IMR-90 (cell line): ENCODE measurements around the gene NT5C. TPM values are rescaled to one million over a fixed set of nuclear protein-coding genes. Genes with fewer than 3 reads are reported as not detected.

Experiments used
- ATAC-seq: fragments of 200-7000 bp; cut with Tn5 transposase; 2 replicates; pipeline ENCODE4 v1.9.1; 2020; ENCODE audit warnings: low read depth, mild to moderate bottlenecking, moderate library complexity
- BruUV-seq: library from RNA; stranded (reverse); fragments of 400-500 nt; replicated peaks from 2 replicates; lab custom pipeline; 2021; lab: Mats Ljungman, UMichigan
- CTCF ChIA-PET: fragments of 300-600 bp; formaldehyde crosslinking; extraction: SDS; loops from one replicate; lab custom pipeline; 2021; ENCODE audit warnings: antibody characterized with exemption; lab: Yijun Ruan, JAX
- POLR2A ChIA-PET: fragments of 300-600 bp; sonication (Branson Sonifier 250); formaldehyde crosslinking; loops from one replicate; lab custom pipeline; 2022; ENCODE audit warnings: antibody characterized with exemption; ENCODE audit not compliant: unreplicated experiment; lab: Charles Lee
- DNase-seq: peaks from one replicate; pipeline ENCODE4 v3.0.0; 2013
- H2AFZ ChIP-seq: replicated peaks from 2 replicates; pipeline ENCODE3; 2013; ENCODE audit warnings: low read length, mild to moderate bottlenecking; ENCODE audit not compliant: poor library complexity
- H2AK5ac ChIP-seq: 2 replicates; pipeline ENCODE4 v1.6.1; 2013; ENCODE audit warnings: low read depth, low read length, inconsistent platforms
- H2AK9ac ChIP-seq: replicated peaks from 2 replicates; pipeline ENCODE3; 2013; ENCODE audit warnings: mild to moderate bottlenecking, low read depth, low read length, moderate library complexity; ENCODE audit not compliant: poor library complexity
- H2BK120ac ChIP-seq: 2 replicates; pipeline ENCODE4 v1.6.1; 2013; ENCODE audit warnings: low read depth, low read length, inconsistent platforms
- H2BK15ac ChIP-seq: 3 replicates; pipeline ENCODE4 v1.6.1; 2013; ENCODE audit warnings: low read depth, low read length, inconsistent platforms
- H2BK20ac ChIP-seq: 2 replicates; pipeline ENCODE4 v1.6.1; 2013; ENCODE audit warnings: low read depth, mild to moderate bottlenecking, inconsistent platforms, low read length, moderate library complexity
- H2BK5ac ChIP-seq: 2 replicates; pipeline ENCODE4 v1.6.1; 2013; ENCODE audit warnings: mild to moderate bottlenecking, low read depth, low read length, inconsistent platforms; ENCODE audit not compliant: poor library complexity, severe bottlenecking
- H3K14ac ChIP-seq: replicated peaks from 2 replicates; pipeline ENCODE4 v1.6.1; 2013; ENCODE audit warnings: low read depth, low read length, inconsistent platforms
- H3K18ac ChIP-seq: 2 replicates; pipeline ENCODE4 v1.6.1; 2013; ENCODE audit warnings: low read depth, low read length, control low read depth
- H3K23ac ChIP-seq: 2 replicates; pipeline ENCODE4 v1.6.1; 2013; ENCODE audit warnings: low read depth, low read length, inconsistent platforms
- H3K27ac ChIP-seq: 2 replicates; pipeline ENCODE4 v1.5.1; 2013; ENCODE audit warnings: mild to moderate bottlenecking, control low read depth, low read length; ENCODE audit not compliant: insufficient read depth
- H3K27me3 ChIP-seq: 2 replicates; pipeline ENCODE4 v1.6.1; 2013; ENCODE audit warnings: low read length; ENCODE audit not compliant: control insufficient read depth, insufficient read depth
- H3K36me3 ChIP-seq: 2 replicates; pipeline ENCODE4 v1.6.1; 2013; ENCODE audit warnings: low read length, mixed read lengths; ENCODE audit not compliant: control insufficient read depth, insufficient read depth
- H3K4ac ChIP-seq: 2 replicates; pipeline ENCODE4 v1.6.1; 2013; ENCODE audit warnings: low read depth, low read length, inconsistent platforms
- H3K4me1 ChIP-seq: 2 replicates; pipeline ENCODE4 v1.6.1; 2013; ENCODE audit warnings: low read length, mixed read lengths; ENCODE audit not compliant: control insufficient read depth, insufficient read depth
- H3K4me2 ChIP-seq: 2 replicates; pipeline ENCODE4 v1.6.1; 2013; ENCODE audit warnings: low read depth, mild to moderate bottlenecking, control low read depth, low read length, moderate library complexity
- H3K4me3 ChIP-seq: 2 replicates; pipeline ENCODE4 v1.5.1; 2013; ENCODE audit warnings: low read depth, mild to moderate bottlenecking, control low read depth, low read length, moderate library complexity; ENCODE audit not compliant: insufficient read depth
- H3K56ac ChIP-seq: 2 replicates; pipeline ENCODE4 v1.6.1; 2013; ENCODE audit warnings: low read length, inconsistent platforms; ENCODE audit not compliant: insufficient read depth; ENCODE audit errors: extremely low read depth
- H3K79me1 ChIP-seq, 2 experiments: 2 replicates each; pipeline ENCODE4 v1.6.1; 2013; ENCODE audit warnings: low read length in 2 of 2, inconsistent platforms in 1 of 2, low read depth in 1 of 2
- H3K9ac ChIP-seq: 2 replicates; pipeline ENCODE4 v1.6.1; 2013; ENCODE audit warnings: low read depth, low read length, control low read depth
- H3K9me1 ChIP-seq: 2 replicates; pipeline ENCODE4 v1.6.1; 2013; ENCODE audit warnings: low read length, inconsistent platforms; ENCODE audit not compliant: insufficient read depth
- H3K9me3 ChIP-seq: 2 replicates; pipeline ENCODE4 v1.6.1; 2013; ENCODE audit warnings: low read length; ENCODE audit not compliant: control insufficient read depth, insufficient read depth
- H4K20me1 ChIP-seq: 2 replicates; pipeline ENCODE4 v1.6.1; 2013; ENCODE audit warnings: low read length, inconsistent platforms; ENCODE audit not compliant: insufficient read depth
- H4K5ac ChIP-seq: 2 replicates; pipeline ENCODE4 v1.6.1; 2013; ENCODE audit warnings: mild to moderate bottlenecking, low read depth, low read length, control low read depth
- H4K8ac ChIP-seq, 2 experiments: 2 replicates each; pipeline ENCODE4 v1.6.1; 2013; ENCODE audit warnings: low read depth in 2 of 2, low read length in 2 of 2, control low read depth in 1 of 2, inconsistent platforms in 1 of 2
- H4K91ac ChIP-seq: 2 replicates; pipeline ENCODE4 v1.6.1; 2013; ENCODE audit warnings: low read depth, low read length, inconsistent platforms; ENCODE audit not compliant: insufficient read depth
- BHLHE40 ChIP-seq: fragments of 150-350 bp; IDR thresholded peaks from 2 replicates; pipeline ENCODE4 v1.6.1; 2016; ENCODE audit warnings: mild to moderate bottlenecking, low read depth, low read length
- CEBPB ChIP-seq: IDR thresholded peaks from 2 replicates; pipeline ENCODE4 v1.6.1; 2012; ENCODE audit warnings: low read depth, low read length, improper control_type of control experiment
- CHD1 ChIP-seq: IDR thresholded peaks from 2 replicates; pipeline ENCODE4 v1.6.1; 2012; ENCODE audit warnings: low read depth, low read length, improper control_type of control experiment
- CTCF ChIP-seq: conservative IDR thresholded peaks from 2 replicates; pipeline ENCODE4 v1.5.1; 2012; ENCODE audit warnings: mild to moderate bottlenecking, low read depth, low read length, improper control_type of control experiment
- FOS ChIP-seq: fragments of 150-350 bp; IDR thresholded peaks from 2 replicates; pipeline ENCODE4 v1.6.1; 2016; ENCODE audit warnings: low read depth, low read length
- MAFK ChIP-seq: IDR thresholded peaks from 2 replicates; pipeline ENCODE4 v1.6.1; 2012; ENCODE audit warnings: low read depth, low read length, improper control_type of control experiment
- MAZ ChIP-seq: IDR thresholded peaks from 2 replicates; pipeline ENCODE4 v1.6.1; 2012; ENCODE audit warnings: low read depth, mild to moderate bottlenecking, low read length, improper control_type of control experiment, moderate library complexity, borderline replicate concordance
- MXI1 ChIP-seq: IDR thresholded peaks from 2 replicates; pipeline ENCODE4 v1.6.1; 2012; ENCODE audit warnings: low read depth, mild to moderate bottlenecking, low read length, moderate library complexity, borderline replicate concordance
- NFE2L2 ChIP-seq: fragments of 150-350 bp; IDR thresholded peaks from 2 replicates; pipeline ENCODE4 v1.6.1; 2016; ENCODE audit warnings: low read depth, mild to moderate bottlenecking, low read length
- POLR2A ChIP-seq: IDR thresholded peaks from 2 replicates; pipeline ENCODE4 v1.6.1; 2012; ENCODE audit warnings: mild to moderate bottlenecking, low read depth, low read length
- RAD21 ChIP-seq: IDR thresholded peaks from 2 replicates; pipeline ENCODE4 v1.6.1; 2012; ENCODE audit warnings: low read length, improper control_type of control experiment
- RCOR1 ChIP-seq: IDR thresholded peaks from 2 replicates; pipeline ENCODE4 v1.6.1; 2012; ENCODE audit warnings: mild to moderate bottlenecking, low read length, improper control_type of control experiment; ENCODE audit not compliant: insufficient replicate concordance
- RFX5 ChIP-seq: IDR thresholded peaks from 2 replicates; pipeline ENCODE4 v1.8.0; 2012; ENCODE audit warnings: low read depth, mild to moderate bottlenecking, low read length, moderate library complexity
- SMC3 ChIP-seq: fragments of 150-350 bp; IDR thresholded peaks from 2 replicates; pipeline ENCODE4 v1.6.1; 2016; ENCODE audit warnings: low read depth, mild to moderate bottlenecking, antibody characterized with exemption, low read length, moderate library complexity
- USF2 ChIP-seq: fragments of 150-350 bp; IDR thresholded peaks from 2 replicates; pipeline ENCODE4 v1.6.1; 2017; ENCODE audit warnings: mild to moderate bottlenecking, antibody characterized with exemption, low read length, low read depth
- WGBS, 2 experiments: methylation state at CpG; one replicate each; pipeline versions ENCODE4 v1.1.5 to v1.1.7; 2013; ENCODE audit warnings: missing lambda C conversion rate in 2 of 2; ENCODE audit not compliant: insufficient read length in 1 of 2; ENCODE audit errors: extremely low coverage in 2 of 2; 5-methylcytosine and 5-hydroxymethylcytosine counted together
- dilution Hi-C: fragments of 300-500 bp; cut with HindIII; formaldehyde crosslinking; loops from one replicate; pipeline ENCODE4 v1.14.3; 2018; ENCODE audit warnings: low sequenced_read_pairs; ENCODE audit not compliant: unreplicated experiment
- in situ Hi-C: fragments of 300-500 bp; cut with MboI; formaldehyde crosslinking; loops from 3 replicates; pipeline ENCODE4 v1.14.3; 2019; ENCODE audit warnings: low sequenced_read_pairs, inconsistent platforms, mixed read lengths
- intact Hi-C: fragments of 100-400 bp; cut with micrococcal nuclease; formaldehyde crosslinking; loops from 2 replicates; pipeline ENCODE4 v1.10.0; 2022
- polyA plus RNA-seq, 3 experiments: library from polyadenylated mRNA; depleted of rRNA; stranded (reverse); fragments of >200 nt; gene quantifications; 2 replicates each; pipeline ENCODE4 v1.2.3, GENCODE V29; 2012; ENCODE audit warnings: low replicate concordance in 1 of 3
- total RNA-seq: library from RNA; depleted of rRNA; stranded (reverse); fragments of >200 nt; gene quantifications from 2 replicates; pipeline ENCODE4 v1.2.3, GENCODE V29; 2012
- TF ChIP-seq, protein P1 (sequence below): fragments of 150-350 bp; IDR thresholded peaks from 2 replicates; pipeline ENCODE4 v1.6.1; 2016; ENCODE audit warnings: low read depth, mild to moderate bottlenecking, low read length, moderate library complexity, borderline replicate concordance

The NT5C gene
- total and polyA plus RNA-seq, 2 of the 4 experiments (the other 2 are of a cell fraction) = 24.0 to 44.6 TPM

- Histone ChIP-seq H3K23ac (no peak overlapping the region), H2AFZ (no peak overlapping the region), H3K4me3 (no peak overlapping the region), H3K4me1 (peaks cover 3% of the 10 kb centered on the region), H3K14ac (no peak overlapping the region), H4K20me1 (peaks cover 11% of the 10 kb centered on the region), H3K9me1 (peaks cover 9% of the 10 kb centered on the region; the same call in 1 of the 2 replicates), H2BK120ac (no peak overlapping the region), H2BK5ac (no peak overlapping the region), H2AK9ac (no peak overlapping the region), H3K9ac (no peak overlapping the region), H3K4me2 (no peak overlapping the region), H3K9me3 (no peaks in the 10 kb centered on the region), H2AK5ac (no peak overlapping the region), H2BK20ac (no peak overlapping the region), H3K56ac (no peak overlapping the region), H3K27me3 (no peaks in the 10 kb centered on the region), H4K91ac (no peak overlapping the region), H3K79me1 (peaks cover 3 to 35% of the 10 kb centered on the region in 2 experiments; a peak in 3 of 4 replicates), H3K18ac (no peak overlapping the region), H4K5ac (no peak overlapping the region), H2BK15ac (no peak overlapping the region), H3K4ac (no peak overlapping the region), H4K8ac (peak overlapping the region in 1 of 2 experiments; percentile 92; a peak in 2 of 4 replicates), H3K27ac (no peak overlapping the region), H3K36me3 (no peaks in the 10 kb centered on the region)
- POLR2A ChIA-PET = interaction anchor here (0.6 kb wide), 2 partner anchors 17 to 262 kb away, joined by 3 to 4 read pairs; no protein-coding TSS in a partner anchor
- intact Hi-C loops (no loop called here), in situ Hi-C loops (no loop called here), dilution Hi-C loops (no loop called here)
- DNase-seq (no peak), ATAC-seq (no peak)
- WGBS, 2 experiments = no CpG with 5 or more reads among the region's 3 CpGs
- CTCF ChIA-PET = no interaction called here
- BruUV-seq = no TSS peak
- no peak for TF ChIP-seq RFX5
- no peak for TF ChIP-seq USF2
- TF ChIP-seq CEBPB = no peak
- TF ChIP-seq RAD21 = no peak
- TF ChIP-seq NFE2L2 = no peak
- no peak for TF ChIP-seq MAFK
- no peak for TF ChIP-seq BHLHE40
- TF ChIP-seq CTCF = no peak
- no peak for TF ChIP-seq SMC3
- TF ChIP-seq MXI1 = no peak
- TF ChIP-seq FOS = no peak
- TF ChIP-seq, protein P1, sequence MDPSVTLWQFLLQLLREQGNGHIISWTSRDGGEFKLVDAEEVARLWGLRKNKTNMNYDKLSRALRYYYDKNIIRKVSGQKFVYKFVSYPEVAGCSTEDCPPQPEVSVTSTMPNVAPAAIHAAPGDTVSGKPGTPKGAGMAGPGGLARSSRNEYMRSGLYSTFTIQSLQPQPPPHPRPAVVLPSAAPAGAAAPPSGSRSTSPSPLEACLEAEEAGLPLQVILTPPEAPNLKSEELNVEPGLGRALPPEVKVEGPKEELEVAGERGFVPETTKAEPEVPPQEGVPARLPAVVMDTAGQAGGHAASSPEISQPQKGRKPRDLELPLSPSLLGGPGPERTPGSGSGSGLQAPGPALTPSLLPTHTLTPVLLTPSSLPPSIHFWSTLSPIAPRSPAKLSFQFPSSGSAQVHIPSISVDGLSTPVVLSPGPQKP = no peak
- no peak for TF ChIP-seq CHD1
- no peak for TF ChIP-seq RCOR1
- no peak for TF ChIP-seq MAZ
- TF ChIP-seq POLR2A = no peak
Observed at GRCh38 chr17:75155191-75155601, 23.7 kb upstream of the NT5C start.
